ENCODE data around the gene RUNX1.

DNA sequence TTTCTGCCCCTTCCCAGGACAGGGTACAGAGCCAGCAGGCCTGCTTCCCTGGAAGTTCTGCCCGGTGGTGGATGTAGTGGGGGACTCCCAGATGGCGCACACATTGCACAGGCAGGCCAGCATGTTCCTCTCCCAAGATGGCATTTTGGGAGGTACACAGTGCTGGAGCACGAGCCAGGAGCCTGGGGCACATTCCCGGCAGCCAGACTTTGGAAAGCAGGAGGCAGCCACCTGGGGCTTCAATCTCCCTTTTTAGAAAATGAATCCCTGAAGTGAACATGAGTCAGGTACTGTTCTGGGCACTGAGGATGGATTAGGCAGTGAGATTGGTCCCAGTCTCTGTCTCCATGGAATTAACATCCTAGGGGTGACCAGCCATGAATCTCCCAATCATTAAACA, 56.9 kb downstream of the RUNX1 start:
- TF ChIP-seq, protein P1, sequence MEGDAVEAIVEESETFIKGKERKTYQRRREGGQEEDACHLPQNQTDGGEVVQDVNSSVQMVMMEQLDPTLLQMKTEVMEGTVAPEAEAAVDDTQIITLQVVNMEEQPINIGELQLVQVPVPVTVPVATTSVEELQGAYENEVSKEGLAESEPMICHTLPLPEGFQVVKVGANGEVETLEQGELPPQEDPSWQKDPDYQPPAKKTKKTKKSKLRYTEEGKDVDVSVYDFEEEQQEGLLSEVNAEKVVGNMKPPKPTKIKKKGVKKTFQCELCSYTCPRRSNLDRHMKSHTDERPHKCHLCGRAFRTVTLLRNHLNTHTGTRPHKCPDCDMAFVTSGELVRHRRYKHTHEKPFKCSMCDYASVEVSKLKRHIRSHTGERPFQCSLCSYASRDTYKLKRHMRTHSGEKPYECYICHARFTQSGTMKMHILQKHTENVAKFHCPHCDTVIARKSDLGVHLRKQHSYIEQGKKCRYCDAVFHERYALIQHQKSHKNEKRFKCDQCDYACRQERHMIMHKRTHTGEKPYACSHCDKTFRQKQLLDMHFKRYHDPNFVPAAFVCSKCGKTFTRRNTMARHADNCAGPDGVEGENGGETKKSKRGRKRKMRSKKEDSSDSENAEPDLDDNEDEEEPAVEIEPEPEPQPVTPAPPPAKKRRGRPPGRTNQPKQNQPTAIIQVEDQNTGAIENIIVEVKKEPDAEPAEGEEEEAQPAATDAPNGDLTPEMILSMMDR (IDR thresholded peaks at IDR 0.05; ENCODE audit: low read depth, low read length) = no peak
- TF ChIP-seq, protein P2, sequence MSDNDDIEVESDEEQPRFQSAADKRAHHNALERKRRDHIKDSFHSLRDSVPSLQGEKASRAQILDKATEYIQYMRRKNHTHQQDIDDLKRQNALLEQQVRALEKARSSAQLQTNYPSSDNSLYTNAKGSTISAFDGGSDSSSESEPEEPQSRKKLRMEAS (IDR thresholded peaks at IDR 0.05; ENCODE audit: low read depth, low read length) = no peak
- TF ChIP-seq POLR2A (IDR thresholded peaks at IDR 0.05; ENCODE audit: extremely low read depth, insufficient read length) = no peak
- TF ChIP-seq MYC (IDR thresholded peaks at IDR 0.05; ENCODE audit: low read depth, low read length) = no peak
